22Rv1 (cell line): ENCODE results near the gene QSOX2.

Experiments used
- H3K27ac ChIP-seq: fragments of 450-650 bp; 2 replicates; pipeline ENCODE4 v1.5.1; 2017
- ZFX ChIP-seq: fragments of 450-650 bp; IDR thresholded peaks from 2 replicates; pipeline ENCODE4 v1.6.1; 2017; ENCODE audit warnings: antibody characterized with exemption, borderline replicate concordance
- TF ChIP-seq, protein P1 (sequence below): fragments of 450-650 bp; IDR thresholded peaks from 2 replicates; pipeline ENCODE4 v1.5.1; 2017; ENCODE audit warnings: mild to moderate bottlenecking

Gene QSOX2

DNA sequence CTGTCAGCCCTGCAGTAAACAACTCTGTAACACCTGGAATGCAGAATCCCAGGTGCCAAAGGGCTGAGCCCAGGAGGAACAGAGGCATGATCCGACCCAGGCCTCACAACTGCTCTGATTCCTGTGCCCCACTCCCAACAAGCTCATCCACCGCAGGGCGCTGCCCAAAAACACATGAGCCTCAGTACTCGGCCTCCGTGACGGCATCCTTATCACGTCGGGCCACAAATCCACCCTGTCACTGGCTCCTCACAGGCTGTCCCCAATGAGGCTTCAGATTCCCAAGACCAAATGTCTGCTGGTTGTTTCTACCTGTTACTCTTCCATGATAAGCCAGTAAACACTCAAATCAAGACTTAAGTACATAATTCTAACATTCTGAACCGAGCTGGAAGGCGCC, 15.2 kb downstream of the QSOX2 start:
- TF ChIP-seq, protein P1, sequence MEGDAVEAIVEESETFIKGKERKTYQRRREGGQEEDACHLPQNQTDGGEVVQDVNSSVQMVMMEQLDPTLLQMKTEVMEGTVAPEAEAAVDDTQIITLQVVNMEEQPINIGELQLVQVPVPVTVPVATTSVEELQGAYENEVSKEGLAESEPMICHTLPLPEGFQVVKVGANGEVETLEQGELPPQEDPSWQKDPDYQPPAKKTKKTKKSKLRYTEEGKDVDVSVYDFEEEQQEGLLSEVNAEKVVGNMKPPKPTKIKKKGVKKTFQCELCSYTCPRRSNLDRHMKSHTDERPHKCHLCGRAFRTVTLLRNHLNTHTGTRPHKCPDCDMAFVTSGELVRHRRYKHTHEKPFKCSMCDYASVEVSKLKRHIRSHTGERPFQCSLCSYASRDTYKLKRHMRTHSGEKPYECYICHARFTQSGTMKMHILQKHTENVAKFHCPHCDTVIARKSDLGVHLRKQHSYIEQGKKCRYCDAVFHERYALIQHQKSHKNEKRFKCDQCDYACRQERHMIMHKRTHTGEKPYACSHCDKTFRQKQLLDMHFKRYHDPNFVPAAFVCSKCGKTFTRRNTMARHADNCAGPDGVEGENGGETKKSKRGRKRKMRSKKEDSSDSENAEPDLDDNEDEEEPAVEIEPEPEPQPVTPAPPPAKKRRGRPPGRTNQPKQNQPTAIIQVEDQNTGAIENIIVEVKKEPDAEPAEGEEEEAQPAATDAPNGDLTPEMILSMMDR: no peak
- no peak for TF ChIP-seq ZFX
- H3K27ac ChIP-seq: no peak overlapping the region

DNA sequence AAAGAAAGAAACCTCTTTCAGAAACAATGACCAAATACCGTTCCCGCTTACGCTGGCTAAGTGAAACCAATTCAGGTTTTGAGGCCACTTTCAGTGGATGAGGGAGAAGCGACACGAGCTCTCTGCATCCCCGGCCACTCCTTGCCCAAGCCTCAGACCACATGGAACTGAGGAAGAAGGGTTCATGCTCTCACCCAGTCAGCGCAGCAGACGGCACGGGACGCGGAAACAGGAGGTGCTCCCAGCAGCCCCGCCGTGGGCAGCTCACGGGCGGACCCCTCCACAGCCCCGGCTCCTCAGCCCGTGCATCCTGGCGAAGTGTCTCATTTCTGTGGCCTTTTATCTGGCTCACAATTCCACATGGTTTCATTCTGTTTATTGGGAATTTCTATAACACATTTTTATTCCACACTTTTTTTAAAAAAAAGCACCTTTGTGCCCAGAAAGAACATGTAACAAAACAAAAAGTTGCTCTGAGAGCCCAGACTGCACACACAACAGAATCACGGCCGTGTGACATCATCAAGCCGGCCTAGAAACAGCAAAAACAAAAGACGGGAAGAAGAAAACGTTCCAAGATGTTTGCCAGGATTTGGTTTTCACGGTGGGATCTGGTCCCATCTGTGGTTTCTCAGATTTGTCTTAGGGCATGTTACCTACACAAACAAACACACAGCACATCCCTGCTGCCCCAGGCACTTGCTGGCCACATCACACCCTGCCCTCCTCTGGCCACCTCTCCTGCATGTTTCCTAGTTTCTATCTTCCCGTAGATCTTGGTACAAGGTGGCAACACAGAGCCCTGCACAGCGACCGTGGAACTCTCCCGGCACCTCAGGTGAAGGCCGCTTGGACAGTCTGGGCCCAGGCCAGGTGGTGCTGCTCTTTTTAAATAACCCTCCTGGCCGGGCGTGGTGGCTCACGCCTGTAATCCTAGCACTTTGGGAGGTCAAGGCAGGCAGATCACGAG, 16.2 kb downstream of the QSOX2 start:
- no peak overlapping the region for H3K27ac ChIP-seq
- no peak for TF ChIP-seq ZFX
- TF ChIP-seq, protein P1: no peak

DNA sequence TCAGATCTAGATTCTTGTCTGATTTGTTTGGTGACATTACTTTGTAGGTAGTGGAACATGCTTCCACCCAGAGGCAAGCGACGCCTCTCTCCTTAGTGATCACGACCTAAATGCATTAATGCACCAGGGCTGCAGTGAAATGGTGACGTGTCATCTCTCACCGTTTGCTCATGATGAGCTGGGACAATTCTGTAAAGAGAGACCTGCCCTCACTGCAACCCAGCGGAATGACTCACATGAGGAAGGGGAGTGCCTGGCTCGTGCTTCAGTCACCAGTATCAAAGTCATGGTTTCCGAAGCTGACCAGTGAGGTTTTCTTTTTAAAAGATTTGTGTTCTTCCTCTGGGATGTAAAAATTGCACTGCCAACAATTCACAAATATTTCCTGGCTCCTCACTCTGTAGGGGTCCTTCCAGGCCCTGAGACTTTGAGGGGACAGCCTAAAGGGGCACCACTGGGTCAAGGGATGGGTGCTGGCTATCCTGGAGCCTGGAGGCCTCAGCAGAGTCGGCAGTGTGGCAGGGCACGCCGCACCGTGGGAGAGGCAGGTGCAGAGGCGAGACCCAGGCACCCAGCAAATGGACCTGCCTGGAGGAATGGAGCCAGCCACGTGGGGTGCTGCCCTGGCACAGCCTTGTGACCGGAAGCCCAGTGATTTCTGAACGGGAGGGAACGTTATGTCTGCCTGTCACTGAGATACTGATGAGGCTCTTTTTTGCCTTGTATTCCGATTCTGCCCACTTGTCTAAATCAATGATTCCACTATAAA, 17.3 kb downstream of the QSOX2 start:
- no peak overlapping the region for H3K27ac ChIP-seq
- no peak for TF ChIP-seq ZFX
- TF ChIP-seq, protein P1: no peak

DNA sequence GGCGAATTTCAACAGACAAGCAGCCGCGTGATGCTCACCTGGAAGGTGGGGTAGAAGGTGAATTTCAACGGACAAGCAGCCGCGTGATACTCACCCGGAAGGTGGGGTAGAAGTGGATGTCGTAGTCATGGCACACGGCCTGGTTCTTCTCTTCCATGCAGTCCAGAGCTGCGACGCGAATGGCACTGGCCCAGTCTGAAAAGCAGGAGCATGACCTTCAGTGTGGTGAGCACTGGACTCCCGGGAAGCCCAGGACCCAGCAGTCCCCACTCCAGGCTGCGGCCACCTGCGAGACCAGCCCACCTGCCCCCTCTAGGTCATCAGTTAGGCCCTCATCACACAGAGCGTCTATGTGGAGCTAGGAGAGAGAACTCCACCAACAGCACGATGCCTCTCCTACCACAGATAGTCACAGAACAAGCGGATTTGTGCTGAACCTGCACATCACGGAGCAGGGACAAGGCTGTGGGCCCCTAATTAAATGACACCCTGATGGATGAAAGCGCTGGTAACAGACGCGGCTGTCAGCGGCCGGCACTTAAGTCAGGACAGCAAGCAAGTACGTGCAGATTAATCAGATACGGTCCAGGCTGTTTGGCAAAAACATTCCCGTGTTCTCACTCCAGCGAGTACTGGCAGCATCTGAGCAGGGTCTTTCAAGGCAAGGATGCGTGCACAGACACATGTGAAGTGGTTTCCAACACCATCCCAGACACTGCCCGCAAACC, 18.8 kb downstream of the QSOX2 start:
- TF ChIP-seq, protein P1: no peak
- TF ChIP-seq ZFX: no peak
- no peak overlapping the region for H3K27ac ChIP-seq

DNA sequence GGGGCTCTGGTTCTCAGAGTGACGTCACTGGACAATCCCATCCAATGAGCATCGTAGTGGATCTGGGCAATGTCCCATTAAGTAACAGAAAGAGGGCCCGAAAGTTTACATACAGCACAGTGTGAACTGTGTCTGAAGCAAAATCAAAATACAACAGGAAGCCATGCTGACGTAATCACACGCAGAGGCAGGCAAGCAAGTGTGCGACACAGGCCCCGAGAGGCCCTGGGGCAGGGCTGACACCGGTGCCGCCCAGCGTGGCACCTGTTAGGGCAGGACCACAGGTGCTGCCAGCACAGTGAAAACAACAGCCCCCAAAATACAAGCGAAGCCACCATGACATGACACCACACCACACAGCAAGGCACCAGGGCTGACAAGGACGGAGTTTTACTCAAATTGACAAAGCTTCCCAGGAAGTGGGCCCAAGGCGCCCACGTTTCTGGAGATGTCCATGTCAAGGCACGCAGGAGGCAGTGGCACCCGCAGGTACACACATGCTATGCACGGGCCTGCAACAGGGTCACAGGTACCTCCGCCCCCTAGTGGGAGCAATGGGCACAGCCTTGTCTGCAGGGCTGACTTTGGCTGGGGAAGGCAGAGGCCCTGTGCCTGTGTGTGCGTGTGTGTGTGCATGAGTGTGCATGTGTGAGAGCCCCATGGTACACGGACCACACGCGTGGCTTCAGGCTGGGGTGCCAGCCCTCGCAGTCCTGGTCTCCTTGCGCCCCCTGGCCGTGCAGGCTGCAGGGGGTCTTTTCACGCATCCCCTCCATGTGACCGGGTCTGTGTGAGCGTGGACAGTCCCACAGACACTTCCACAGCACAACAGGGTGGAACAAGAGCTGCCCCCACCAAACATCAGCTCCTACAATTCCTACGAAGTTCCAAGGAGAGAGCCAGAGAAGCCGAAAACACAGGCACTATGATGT, 19.6 kb downstream of the QSOX2 start:
- TF ChIP-seq ZFX: no peak
- TF ChIP-seq, protein P1: peak; percentile 96
- H3K27ac ChIP-seq: no peak overlapping the region

DNA sequence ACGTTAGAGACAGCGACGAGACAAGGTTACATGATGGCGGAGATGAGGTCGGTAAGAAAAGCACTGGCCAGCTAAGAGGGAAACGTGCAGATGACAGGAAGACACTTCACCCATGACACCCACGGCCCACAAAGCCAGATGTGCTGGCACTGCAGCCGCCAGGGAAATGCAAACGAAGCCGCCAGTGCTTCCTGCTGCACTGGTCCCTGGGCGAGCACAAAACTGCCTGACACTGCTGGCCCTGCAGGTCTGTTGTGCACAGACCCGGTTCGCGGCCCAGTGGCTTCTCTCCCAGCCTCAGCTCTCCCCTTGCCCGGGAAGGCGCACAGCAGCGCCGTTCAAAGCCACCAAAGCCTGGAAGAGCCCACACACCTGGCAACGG, 20.3 kb downstream of the QSOX2 start:
- TF ChIP-seq ZFX: no peak
- TF ChIP-seq, protein P1: no peak
- no peak overlapping the region for H3K27ac ChIP-seq
